Measurements from ENCODE around the gene TLR8.

- TF ChIP-seq CTCF (IDR thresholded peaks at IDR 0.05) = no peak
- TF ChIP-seq POLR2A (IDR thresholded peaks at IDR 0.05) = no peak
Measured at GRCh38 chrX:12881914-12882313, 24.5 kb upstream of the TLR8 start.

Data from heart left ventricle (tissue), 13 donors.